Measurements from ENCODE around the gene TMEM135.
A peak's percentile ranks its signal among the peaks of the same experiment; 100 is the strongest.
"Not testable (repeated sequence)": the region's sequence is repeated elsewhere in the genome, so short reads cannot be mapped to it uniquely, and the experiment has no call there.

Gene TMEM135

DNA sequence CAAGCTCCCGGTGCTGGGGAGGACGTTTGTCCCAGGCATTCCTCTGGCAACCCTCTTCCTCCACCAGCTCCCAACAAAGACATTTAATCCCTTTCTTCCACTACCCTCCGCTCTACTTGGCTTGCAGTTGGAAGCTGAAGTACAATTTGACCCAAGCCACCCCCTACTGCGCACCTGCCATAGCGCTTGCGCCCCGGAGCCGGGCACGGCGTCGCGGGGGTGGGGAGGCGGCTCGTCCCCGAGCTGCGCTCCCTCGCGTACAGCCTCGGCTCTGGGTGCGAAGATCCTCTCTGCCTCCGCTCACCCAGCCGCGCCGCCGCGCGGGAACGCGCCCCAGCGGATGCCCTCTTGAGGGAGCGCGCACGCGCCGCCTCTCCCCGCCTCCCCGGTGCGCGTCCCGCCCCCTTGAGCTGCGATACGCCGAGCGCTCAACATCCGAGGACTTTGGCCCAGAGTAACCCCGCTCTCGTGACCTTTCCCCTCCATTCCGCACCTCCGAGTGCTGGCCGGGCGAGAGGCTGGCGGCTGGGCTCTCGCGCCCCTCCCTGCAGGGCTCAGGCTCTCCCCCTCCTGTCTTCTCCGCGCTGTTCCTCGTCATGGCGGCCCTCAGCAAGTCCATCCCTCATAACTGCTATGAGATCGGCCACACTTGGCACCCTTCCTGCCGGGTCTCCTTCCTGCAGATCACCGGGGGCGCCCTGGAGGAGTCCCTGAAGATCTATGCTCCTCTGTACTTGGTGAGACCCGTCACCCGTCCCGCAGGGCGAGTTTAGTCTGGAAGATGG is at the start of gene TMEM135:
TSS of gene TMEM135 (plus strand) at position 485 of the 785 bp plus-strand sequence. CDS start at position 597, 112 bp downstream.
- DNase-seq = peak; percentile 90

DNA sequence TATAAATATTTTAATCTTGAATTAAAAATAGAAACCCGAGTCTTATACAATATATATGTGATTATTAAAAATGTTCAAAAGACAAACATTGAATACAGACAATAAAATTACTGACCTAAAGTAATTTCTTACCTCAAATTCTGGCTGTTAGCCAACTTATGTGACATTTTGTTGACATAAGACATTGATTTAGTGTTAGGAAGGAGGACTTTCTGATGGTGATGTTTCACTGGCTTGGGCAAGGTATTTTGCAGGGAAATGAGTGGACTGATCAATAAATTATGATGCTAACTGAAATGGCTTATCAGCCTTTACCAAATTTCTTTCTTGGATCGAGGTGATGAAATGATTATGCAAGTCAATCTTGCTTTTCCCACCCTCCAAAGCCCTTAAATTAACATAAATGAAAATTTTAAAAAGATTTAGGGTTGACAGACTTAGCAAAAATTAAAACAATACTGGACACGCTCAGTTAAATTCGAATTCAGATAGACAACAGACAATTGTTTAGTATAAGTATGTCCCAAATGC is 49.3 kb upstream of the TMEM135 start:
- no peak for DNase-seq

DNA sequence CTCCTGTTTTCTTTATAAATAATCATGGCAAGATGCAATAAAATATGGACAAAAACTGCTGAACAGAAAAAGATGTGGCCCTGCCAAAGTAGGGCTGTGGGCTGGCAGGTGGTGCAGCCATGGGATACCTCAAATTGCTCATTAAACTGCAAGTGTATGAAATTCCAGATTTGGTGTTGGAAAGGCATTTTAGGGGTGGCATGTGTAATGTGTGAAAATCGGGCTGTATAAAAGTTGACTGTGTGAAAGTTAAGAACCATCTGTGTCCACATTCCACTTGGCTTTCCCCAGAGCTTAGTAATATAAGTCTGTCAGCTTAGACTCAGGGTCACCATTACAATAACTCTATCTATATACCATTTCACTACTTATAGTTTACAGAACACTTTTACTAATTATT is 47.7 kb upstream of the TMEM135 start:
- DNase-seq = no peak

DNA sequence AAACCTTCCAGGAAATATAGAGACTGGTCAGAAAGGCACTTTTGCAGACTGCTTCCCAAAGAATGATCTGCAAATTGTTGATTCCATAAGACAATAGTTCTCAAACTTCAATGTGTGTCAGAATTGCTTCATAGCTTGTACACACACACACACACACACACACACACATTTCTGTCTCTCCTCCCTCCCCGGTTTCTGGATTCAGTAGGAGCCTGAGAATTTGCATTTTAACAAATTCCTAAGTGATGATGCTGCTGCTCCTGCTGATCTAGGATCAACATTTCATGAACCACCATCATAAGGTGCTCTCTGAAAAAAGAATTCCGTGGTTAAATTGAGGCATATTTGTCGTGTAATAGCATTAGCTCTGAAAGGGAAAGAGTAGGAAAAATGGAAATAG is 47.2 kb upstream of the TMEM135 start:
- peak; percentile 76 for DNase-seq

DNA sequence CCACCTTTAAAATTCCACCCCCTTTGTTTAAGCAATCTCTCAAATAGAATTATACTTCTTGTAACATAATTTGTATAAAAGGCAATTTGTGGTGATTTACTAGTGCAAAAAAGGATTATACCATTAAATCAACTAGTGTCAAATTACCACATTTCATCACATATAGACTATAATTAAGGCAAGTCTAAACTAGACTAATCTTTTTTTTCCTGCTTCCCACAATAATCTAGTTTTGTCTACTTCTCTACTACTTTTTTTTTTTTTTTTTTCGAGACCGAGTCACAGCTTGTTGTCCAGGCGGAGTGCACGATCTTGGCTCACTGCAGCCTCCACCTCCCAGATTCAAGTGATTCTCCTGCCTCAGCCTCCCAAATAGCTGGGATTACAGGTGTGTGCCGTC is 46.4 kb upstream of the TMEM135 start:
- DNase-seq = no peak

DNA sequence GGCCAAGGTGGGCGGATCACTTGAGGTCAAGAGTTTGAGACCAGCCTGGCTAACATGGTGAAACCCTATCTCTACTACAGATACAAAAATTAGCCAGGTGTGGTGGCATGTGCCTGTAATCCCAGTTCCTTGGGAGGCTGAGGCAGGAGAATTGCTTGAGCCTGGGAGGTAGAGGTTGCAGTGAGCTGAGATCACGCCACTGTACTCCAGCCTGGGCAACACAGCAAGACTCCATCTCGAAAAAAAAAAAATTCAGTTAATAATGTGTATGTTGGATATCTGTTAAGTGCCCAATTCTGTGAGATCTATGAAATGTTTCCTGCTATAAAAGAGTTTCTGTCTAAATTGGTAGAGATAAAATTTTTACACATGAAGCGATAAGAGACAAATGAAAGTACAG is 45.4 kb upstream of the TMEM135 start:
- not testable (repeated sequence) for DNase-seq

DNA sequence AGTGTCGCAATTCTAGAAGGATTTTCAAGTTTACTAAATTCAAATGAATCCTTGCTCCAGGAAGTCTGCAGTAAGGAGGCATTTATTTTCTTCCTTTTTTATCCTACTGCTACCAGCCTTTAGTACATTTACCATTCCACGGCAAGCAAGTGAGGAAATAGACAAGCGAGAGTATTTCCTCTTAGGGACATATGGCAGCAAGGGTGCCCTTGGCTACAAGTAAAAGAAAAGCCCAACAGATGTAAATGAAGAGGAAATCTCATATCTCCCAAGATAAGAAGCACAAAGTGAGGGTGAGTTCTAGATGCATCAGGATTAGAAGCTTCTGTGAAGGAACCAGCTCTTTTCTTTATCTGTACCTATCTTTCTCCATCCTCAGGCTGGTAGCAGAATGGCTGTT is 44.7 kb upstream of the TMEM135 start:
- no peak for DNase-seq

DNA sequence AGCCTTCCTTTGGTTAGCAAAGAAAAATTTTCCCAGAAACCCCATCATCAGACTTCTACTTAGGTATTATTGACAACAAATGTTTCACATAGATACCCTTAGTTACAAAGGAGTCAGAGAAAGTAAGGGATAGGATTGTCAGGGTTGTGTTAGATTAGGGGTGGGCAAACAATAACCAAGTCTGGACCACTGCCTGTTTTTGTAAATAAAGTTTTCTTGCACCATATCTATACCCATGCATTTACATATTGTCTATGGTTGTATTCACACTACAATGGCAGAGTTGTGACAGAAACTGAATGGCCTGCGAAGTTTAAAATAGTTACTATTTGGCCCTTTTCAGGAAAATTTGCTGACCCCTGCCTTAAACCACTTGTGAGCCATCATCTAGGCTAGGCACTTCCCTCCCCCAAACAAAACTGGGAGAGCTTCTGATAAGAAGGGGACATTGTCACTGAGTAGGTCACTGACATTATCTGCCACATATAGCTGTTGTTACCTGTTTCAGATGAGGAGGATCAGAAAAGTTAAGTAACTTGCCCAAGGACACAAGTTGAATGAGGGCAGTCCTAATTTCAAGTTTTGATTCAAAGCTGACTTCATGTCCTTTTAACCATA is 40.7 kb upstream of the TMEM135 start:
- no peak for DNase-seq

DNA sequence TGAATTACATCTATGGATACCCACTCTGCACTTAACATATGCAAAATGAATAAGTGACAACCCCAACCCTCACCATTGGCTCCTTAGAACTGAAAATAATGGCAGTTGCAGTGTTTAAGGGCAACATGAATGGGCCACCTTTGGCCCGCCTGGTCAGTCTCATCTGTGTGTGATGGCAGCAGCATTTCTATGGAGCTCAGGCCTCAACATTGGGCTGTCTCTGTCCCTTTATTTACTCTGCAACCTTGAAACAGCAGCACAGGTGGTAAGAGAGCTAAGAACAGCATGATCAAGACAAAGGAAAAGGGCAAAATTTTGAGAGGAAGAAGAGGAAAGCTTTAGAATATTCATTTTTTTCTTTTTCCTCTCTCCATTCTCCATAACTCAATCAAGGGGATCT is 38.3 kb upstream of the TMEM135 start:
- no peak for DNase-seq

DNA sequence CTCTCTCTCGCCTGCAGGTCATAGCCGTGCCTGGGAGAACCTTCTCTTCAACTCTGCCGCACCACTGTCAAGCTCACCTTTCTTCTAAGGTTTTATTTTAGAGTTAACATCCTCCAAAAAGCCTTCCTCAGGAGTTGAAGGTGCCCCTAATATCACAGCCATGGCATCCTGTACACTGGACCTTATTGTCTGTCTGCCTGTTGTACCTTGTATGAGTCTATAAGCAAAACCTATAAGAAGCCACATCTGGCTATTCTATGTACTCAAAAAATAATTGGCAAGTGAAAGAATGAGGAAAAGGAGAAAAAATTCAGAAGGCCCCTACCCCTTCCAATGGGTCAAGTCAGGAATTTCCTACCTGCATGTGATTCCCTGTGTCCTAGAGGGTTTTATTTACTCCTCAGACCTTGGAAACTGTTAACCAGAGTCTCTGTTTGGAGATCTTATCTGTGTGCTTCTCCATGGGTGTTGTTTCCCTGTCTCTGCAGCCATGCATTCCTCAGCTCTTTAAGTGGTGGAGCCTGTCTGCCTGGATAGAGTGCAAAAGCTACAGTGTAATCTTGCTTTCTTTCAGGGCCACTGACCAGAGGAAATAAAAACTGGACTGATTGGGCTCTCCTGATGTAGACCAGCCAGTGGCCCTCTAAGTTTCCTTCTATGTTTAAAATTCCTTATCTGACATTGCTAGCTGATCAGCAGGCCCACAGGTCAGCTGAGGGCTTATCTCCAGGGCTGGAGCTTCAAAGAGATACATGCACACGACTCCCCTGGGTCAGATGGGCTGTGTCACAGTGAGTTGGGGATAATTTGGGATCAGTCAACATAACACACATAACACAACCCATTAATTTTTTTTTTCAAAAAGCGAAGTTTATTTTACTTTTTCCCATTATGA is 37.6 kb upstream of the TMEM135 start:
- peak; percentile 20 for DNase-seq

DNA sequence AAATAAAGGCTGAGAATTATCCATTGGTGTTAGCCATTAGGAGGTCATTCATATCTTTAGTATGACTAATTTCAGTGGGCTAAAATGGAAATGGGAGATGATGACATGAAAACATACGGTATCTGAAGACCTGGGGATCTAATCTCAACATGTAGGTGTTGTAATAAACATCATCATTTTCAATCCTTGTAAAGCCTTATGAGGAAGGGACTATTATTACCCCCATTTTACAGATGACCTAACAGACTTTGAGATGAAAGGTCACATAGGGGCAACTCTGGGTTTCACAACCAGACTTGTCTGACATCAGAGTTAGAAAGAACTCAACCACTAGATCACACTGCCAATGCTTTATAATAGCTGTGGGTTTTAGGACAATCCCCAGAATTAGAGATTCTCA is 34.8 kb upstream of the TMEM135 start:
- no peak for DNase-seq

DNA sequence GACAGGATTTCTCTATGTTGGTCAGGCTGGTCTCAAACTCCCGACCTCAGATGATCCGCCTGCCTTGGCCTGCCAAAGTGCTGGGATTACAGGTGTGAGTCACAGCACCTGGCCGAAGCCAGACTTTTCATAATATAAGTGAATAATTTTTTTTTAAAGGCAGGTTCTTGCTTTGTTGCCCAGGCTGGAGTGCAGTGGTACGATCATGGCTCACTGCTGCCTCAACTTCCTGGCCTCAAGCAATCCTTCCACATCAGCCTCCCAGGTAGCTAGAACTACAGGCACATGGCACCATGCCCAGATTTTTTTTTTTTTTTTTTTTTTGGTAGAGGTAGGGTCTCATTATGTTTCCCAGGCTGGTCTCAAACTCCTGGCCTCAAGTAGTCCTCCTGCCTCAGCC is 33.5 kb upstream of the TMEM135 start:
- not testable (repeated sequence) for DNase-seq

DNA sequence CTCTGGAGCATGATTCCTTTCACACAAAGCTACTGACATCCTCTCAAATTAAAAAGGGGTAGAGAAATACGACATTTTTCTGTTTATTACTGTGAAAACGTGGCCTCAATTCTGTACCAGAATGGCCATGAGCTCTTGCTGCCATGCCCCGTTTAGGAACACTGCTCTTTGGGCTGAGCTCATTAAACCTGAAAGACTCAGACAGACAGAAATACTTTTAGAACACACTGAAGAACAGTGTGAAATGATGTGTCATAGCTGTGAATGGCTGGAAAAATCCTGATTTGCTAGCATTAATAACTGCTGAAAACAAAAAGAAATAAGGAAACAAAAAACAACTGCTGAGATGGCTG is 32.2 kb upstream of the TMEM135 start:
- DNase-seq = no peak

DNA sequence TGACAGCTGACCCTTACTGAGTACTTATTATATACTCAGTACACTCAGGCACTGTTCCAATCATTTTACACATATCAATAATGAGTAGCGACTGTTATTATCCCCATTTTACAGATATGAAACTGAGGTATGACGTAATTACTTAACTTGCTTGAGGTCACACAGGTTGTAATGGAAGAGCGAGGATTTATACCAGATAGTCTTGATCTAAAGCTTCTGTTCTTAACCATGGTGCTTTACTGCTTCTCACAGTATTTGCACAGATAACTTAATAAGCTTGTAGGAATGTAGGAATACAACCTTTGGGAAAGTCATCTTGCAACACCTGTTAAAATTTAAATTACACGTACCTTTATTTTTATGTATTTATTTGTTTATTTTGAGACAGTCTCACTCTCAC is 31.7 kb upstream of the TMEM135 start:
- DNase-seq = no peak

DNA sequence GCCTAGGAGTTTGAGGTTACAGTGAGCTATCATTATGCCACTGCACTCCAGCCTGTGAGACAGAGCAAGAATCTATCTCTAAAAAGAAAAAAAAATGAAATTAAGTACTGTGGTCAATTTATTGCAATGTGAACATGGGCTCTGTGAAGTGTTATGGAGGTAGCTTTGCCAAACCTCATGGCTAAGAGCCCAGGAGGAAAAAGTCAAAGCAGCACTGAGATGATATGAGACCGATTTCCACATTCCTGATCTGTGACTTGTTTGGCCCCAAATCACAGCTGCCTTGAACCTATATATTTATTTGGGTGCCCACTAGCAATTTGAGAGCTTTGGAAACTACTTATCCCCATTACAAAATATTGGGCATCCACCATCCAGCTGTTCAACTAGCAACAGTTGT is 29.8 kb upstream of the TMEM135 start:
- DNase-seq = peak; percentile 28

DNA sequence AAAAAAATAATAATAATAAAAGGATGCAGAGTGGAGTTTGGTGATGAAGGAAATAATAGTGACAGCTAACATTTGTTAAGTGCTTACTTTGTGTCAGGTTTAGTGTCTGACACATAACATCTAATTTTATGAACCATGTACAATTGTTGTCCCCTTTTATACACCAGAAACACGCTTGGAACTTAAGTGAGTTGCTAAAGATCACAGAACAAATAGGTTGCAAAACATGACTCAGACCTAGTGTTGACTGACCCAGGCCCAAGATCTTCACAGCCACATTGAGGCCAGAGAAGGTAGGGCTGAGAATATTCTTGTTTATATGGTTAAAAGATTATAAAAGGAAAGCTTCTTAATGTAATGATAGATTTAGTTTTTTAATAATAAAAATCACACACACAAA is 25.6 kb upstream of the TMEM135 start:
- no peak for DNase-seq

DNA sequence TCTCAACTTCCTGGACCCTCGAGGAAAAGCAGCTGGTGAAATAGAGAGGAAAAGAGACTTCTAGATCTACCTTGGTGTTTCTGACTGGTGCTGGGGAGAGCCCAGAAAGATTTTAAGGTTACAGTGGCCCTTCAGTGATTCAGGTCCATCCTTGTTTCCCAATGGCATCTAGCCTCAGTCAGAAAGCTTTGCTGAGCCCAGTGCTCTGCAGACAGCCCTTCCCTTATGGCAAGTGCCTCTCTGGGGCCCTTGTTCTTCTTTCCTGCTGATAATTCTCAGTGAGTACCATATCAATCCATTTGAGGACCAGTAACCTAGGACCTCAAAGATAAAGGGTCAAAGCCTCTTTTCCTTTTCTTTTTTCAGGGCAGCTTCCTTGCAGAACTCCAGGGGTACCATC is 25.1 kb upstream of the TMEM135 start:
- DNase-seq = no peak

DNA sequence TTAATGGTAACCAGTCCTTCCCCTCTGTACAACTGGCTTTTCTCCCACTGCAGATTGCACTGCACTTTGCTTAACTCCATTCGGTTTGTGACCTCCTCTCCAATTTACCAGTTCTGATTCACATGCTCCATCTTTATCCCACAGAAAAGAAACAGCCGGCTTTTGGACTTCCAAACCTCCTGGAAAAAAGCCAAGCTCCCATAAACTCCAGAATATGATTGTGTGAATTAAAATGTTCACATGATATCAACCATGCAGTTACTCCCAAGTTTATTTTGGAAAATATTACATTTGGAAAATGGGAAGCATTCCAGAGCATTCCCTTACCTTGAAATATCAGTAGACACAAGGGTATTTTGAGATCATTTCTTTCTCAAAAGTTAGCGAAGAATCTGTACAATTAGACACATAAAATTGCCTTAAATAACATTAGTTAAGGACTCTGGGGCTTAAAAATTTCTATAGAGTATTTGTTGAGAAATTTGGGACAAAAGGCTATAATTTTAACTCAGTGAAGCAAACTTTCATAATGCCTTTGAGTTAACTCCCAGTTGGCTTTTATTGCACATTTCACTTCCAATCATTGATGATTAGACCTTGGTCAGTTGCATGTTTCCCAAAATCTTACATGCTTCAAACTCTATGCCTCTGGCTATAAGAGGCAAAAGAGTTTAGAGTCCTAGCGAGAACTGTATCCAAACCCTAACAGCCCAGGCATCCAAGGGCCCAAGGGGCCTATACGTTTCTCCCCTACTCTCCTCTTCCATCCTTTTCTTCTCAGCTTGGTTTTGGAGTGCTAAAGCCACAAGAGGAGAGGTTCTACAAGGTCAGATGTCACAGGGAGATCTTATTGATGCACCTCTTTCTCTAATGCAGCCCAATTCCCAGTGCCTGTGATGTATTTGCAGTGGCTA is 23.6 kb upstream of the TMEM135 start:
- no peak for DNase-seq

DNA sequence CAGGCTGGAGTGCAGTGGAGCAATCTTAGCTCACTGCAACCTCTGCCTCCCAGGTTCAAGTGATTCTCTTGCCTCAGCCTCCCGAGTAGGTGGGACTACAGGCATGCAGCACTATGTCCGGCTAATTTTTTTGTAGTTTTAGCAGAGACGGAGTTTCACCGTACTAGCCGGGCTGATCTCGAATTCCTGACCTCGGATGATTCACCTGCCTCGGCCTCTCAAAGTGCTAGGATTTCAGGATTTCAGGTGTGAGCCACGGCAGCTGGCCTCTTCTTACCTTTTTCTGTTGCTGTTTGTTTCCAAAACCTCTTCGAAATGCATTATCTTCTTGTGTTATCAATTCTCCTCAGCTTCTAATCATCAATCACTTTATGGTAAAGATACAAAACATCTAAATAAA is 22.1 kb upstream of the TMEM135 start:
- DNase-seq = no peak

DNA sequence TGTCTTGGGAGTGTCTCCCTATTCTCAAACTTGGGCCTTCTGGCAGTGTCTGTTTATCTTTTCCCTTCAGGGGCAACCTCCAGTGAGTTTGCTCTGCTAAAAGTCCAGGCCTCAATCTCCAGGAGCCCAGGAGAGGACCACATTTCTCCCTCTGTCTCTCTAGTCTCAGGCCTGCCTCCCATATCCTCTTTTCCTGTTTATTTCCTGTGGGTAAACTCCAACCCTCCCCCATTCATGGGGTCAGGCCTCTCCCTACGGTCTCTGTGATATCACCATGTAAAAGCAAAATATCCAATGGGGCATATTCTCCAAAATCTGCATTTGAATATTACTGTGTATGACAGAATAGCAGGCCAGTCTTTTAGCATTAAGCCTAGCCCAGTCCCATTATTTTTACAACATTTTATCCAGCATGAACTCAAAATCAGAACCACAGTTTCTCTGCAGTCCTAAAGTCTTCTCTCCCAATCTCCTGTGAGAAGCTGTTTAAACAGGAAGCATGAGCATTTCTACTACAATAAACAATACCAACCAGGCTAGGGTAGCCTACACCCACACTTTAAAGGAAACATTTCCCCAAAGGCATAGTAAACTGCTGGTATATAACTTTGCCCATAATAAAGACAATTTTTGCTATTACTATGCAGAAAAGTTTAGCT is 18.0 kb upstream of the TMEM135 start:
- DNase-seq = no peak

DNA sequence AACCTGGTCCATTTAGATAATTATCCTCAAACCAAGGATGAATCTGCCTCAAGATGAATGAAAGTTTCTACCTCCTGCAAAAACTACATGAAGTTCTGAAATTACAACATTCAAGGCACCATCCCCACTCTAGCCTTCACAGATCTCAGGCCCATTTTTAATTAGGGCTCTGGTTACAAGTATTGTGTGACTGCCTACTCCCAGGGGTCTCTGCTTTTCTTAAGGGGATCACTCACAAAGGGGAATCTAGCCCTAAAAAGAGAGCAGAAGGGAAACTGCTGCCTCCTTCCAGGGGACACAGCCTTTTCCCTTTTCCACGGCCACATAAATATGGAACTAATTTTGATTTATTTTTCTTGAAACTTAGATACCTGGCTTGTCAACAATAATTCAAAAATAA is 17.4 kb upstream of the TMEM135 start:
- DNase-seq = no peak
